LoVo (cell line): ENCODE data around the gene PLK5.

ENCODE experiments used
- DNase-seq: peaks from one replicate; pipeline ENCODE4 v3.0.0-alpha.2; 2016; ENCODE audit warnings: low spot score

PLK5 gene

DNA sequence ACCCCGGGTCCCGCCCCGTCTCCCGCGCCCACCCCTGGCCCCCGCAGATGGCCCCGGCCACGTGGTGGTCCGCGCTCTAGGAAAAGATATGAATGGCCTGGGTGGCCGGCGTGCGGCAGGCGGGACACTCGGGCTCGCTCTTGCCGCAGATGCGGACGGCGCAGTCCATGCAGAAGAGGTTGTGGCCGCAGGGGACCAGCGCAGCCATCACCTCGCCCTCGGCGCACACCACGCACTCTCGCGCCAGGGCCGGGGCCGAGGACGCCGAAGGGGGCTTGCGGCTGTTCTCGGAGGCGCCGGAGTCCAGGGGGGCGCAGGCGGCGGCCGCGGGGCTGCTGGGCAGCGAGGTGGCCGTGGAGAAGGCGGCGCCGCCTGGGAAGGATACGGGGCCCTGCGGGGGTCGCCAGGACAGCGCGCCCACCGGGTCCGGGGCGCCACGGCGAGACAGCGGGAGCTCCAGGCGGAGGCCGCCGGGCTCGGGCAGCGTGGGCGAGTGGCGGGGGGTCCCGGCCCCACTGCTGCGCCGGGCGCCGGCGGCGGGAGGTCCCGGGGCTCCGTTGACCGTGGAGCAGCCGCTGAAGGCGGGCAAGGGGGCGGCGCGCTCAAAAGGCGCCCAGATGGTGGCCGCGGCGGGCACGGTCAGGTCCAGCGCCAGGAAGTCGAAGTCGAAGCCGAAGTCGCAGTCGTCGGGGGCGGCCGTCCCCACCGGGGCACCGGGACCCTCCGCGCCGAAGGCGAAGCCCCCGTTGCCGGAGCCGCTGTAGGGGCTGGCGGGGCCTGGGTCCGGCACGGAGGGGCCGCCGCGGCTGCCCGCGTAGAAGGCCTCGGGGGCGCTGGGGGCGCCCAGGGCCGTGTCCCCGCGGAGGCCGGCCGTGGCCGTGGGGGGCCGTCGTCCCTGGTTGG is 31.9 kb downstream of the PLK5 start:
- DNase-seq: no peak

GRCh38 chr19:1556390-1557070 is 32.7 kb downstream of the PLK5 start:
- no peak for DNase-seq

GRCh38 chr19:1558552-1558951 is 34.7 kb downstream of the PLK5 start:
- no peak for DNase-seq

DNA sequence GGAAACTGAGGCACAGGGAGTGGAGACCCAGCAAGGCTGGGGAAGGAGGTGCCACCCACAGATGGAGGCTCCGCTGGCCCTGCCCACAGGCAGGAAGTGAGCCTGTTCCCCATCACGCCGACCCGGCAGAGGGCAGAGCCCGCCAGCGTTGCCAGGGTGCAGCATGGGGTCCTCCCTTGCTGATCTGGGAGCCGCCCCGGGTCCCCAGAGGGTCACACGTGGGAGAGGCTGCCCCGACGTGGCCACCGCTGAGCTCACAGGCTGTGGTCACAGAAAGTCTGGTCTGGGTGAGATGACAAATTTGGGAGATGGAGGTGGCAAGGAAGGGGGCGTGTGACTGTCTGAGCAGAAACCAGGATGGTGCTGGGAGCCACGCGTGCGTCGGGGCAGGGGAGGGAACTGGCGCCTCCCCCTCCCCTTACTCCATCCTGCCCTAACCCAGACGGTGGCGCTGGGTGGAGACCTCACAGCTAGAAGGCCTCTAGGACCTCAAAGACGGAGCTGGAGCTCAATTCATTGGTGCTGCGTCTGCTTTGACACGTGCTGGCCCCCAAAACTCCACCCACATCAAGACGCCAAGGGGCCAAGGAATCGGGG is 36.5 kb downstream of the PLK5 start:
- DNase-seq: no peak

DNA sequence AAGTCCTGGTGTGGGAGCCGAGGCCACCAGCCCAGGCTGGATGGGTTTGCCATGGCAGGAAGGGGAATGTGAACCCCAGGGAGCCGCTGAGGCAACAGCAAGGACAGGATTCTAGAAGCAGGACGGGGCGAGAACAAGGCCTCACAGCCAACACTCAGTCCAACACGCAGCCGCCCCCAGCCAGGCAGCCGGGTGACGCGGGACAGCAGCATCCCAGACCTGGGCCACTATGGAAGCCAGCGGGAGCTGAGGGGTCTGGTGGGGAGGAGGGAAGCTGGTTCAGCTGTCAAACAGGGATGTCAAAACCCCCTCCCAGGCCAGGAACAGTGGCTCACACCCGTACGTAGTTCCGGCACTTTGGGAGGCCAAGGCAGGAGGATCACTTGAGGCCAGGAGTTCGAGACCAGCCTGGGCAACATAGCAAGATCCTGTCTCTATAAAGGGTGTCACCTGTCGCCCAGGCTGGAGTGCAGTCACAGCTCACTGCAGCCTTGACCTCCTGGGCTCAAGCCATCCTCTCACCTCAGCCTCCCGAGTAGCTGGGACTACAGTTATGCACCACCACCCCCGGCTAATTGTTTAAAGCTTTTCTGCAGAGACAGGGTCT is 37.5 kb downstream of the PLK5 start:
- no peak for DNase-seq

- DNase-seq: no peak
Measured at GRCh38 chr19:1563251-1563650, 39.4 kb downstream of the PLK5 start.

GRCh38 chr19:1566392-1567115 is 42.7 kb downstream of the PLK5 start:
- no peak for DNase-seq

DNA sequence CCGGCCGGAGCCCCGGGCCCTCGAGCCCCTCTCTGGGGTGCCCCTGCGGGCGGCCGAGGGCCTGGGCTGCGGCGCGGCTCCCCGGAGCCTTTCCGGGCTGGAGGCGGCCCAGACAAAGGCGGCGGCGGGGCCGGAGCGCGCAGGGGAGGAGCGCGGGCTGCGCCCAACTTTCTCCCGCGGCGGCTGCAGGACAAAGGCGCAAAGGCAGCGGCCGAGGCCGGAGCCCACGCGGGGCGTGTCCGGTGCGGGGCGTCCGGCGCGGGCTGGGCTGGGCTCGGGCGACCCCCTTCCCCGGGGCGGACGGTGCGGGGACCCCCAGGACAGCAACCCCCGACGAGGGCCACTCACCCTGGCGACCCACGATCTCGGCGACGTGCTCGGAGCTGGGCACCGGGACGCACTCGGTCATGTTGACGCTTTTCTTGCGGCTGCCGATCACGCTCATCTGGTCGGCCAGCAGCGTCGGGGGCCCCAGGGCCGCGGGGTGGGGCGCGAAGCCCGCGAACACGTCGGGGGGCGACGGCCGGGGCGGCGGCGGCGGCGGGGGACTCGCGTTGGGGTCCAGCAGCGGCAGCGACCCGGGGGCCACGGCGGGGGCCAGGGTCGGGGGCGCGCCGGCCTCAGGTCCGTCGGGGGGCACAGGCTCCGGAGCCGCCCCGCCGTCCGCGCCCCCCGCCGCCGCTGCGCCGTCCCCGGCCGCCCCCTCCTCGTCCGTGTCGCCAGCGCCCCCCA is 43.4 kb downstream of the PLK5 start:
- no peak for DNase-seq

DNA sequence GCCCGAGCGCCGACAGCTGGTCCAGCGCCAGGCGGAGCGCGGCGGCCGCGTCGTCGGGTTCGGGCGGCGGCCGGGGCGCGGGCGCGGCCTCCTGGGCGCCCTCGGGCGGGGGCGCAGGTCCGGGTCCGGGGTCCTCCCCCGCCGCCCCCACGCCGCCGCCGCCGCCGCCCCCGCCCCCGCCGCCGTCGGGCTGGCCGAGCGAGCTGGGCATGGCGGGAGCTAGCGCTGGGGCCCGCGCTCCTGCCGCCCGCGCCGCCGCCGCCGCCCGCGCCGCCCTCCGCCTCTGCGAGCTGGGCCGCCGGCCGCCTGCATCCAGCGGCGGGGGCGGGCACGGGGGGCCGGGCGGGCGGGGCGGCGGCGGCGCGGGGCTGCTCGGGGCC is 44.0 kb downstream of the PLK5 start:
- DNase-seq: no peak

- peak; percentile 81 for DNase-seq
Measured at GRCh38 chr19:1568320-1569019, 44.6 kb downstream of the PLK5 start, which contains the start of gene MEX3D. MEX3D (minus strand) TSS chr19:1568325; CDS start chr19:1568058, 267 bp downstream.

DNA sequence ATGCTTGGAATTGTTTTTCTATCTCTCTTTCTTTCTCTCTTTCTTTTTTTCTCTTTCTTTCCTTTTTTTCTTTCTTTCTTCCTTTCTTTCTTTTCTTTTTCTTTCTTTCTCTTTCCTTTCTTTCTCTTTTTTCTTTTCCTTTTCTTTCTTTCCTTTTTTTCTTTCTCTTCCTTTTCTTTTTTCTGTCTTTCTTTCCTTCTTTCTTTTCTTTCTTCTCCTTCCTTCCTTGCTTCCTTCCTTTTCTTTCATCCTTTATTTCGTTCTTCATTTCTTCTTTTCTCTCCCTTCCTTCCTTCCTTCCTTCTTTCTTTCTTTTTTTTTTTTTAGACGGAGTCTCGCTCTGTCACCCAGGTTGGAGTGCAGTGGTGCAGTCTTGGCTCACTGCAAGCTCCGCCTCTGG is 46.1 kb downstream of the PLK5 start:
- no peak for DNase-seq

GRCh38 chr19:1570836-1571235 is 47.0 kb downstream of the PLK5 start:
- no peak for DNase-seq

- DNase-seq: no peak
Measured at GRCh38 chr19:1571358-1571757, 47.5 kb downstream of the PLK5 start.

GRCh38 chr19:1572795-1573194 is 48.9 kb downstream of the PLK5 start:
- DNase-seq: no peak

GRCh38 chr19:1574354-1575136 is 50.7 kb downstream of the PLK5 start:
- DNase-seq: no peak

GRCh38 chr19:1575323-1576241 is 51.7 kb downstream of the PLK5 start:
- no peak for DNase-seq

DNA sequence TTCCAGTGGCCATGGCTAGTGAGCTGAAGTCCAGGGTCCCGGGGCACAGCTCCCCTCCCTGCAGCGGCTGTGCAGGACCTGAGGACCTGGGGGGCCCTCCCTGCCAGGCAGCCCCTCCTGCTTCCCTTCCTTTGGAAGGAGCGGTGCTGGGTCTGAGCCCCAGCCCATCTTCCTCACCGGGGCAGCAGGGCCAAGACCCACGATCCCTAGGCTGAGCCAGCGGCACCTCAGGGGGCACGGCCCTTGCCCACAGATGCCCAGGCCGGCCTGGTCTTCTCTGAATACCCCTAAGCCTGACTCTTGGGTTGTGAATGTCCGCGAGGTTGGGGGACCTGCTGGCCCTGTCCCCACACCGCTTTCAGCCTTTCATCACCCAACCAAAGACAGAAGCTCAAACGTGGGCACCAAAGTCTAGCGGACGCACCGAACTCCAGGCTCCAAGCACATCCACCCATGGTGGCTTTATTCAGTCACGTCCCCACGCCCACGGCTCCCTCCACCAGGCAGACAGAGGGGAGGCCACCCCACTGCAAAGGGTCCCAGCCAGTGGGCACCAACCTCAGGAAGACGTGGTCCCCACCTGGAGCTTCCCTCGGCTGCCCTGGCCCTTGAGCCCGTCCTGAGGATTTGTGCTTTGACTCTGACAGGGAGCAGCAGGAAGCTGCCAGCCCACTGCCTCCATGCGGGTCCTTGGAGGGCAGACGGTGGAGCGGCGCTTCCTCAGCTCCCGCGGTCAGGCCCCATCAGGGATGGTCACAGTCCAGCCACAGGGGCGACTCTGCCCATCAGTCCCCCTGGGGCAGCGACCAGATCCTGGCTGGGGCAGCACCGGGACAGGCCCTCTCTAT is 52.6 kb downstream of the PLK5 start:
- no peak for DNase-seq
